HL-60 (cell line): ENCODE data around the gene TBPL1.

Source experiments
- DNase-seq, 2 experiments: peaks; one replicate each; pipeline ENCODE4 v3.0.0-alpha.2; 2010 to 2020; ENCODE audit warnings: low read depth in 1 of 2, low spot score in 1 of 2
- H3K27ac ChIP-seq: fragments of 250-450 bp; sonication (Bioruptor Pico); replicated peaks from 2 replicates; pipeline ENCODE4 v1.5.1; 2020; ENCODE audit warnings: mild to moderate bottlenecking, moderate library complexity
- H3K27me3 ChIP-seq: fragments of 250-450 bp; sonication (Bioruptor Pico); 2 replicates; pipeline ENCODE4 v1.5.1; 2021; ENCODE audit warnings: mild to moderate bottlenecking, moderate library complexity; ENCODE audit not compliant: insufficient read depth, poor library complexity, severe bottlenecking
- H3K4me3 ChIP-seq: replicated peaks from 2 replicates; pipeline ENCODE4 v1.5.1; 2011; ENCODE audit warnings: mild to moderate bottlenecking, control low read depth, low read length; ENCODE audit not compliant: insufficient read depth
- GABPA ChIP-seq: IDR thresholded peaks from 2 replicates; pipeline ENCODE4 v1.6.1; 2012; ENCODE audit warnings: low read depth
- POLR2AphosphoS5 ChIP-seq: IDR thresholded peaks from 2 replicates; pipeline ENCODE4 v1.6.1; 2012; ENCODE audit warnings: low read depth
- SPI1 ChIP-seq: IDR thresholded peaks from 2 replicates; pipeline ENCODE4 v1.6.1; 2012; ENCODE audit warnings: low read depth, mild to moderate bottlenecking, borderline replicate concordance
- TF ChIP-seq, protein P1 (sequence below): IDR thresholded peaks from one replicate; pipeline ENCODE4 v1.5.1; 2011; ENCODE audit warnings: low read length, control low read depth, inconsistent platforms; ENCODE audit not compliant: insufficient read depth
- TF ChIP-seq, protein P2 (sequence below): IDR thresholded peaks from 2 replicates; pipeline ENCODE4 v1.6.1; 2012; ENCODE audit warnings: low read depth; ENCODE audit not compliant: insufficient replicate concordance

Gene TBPL1

DNA sequence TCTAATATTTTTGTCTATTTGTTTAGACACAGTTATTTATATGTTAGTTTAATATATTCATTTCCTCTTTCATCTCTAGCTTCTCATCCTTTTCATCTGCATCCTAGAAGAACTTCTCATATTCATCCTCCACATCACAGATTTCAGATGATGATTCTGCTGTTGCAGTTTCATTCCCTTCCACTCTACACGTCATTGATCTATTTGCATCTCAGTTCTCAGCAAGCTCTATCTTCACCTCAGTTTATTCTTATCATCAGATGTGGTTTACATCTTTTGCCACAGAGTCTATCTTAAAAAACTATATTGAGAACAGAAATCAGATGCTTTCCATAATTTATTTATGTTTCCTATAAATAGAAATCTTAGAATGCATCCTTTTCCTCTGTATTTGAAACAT, 86.1 kb downstream of the TBPL1 start:
- DNase-seq: no peak
- H3K27me3 ChIP-seq: no peaks in the 10 kb centered on the region
- H3K4me3 ChIP-seq: no peak overlapping the region
- H3K27ac ChIP-seq: no peak overlapping the region
- TF ChIP-seq, protein P1, sequence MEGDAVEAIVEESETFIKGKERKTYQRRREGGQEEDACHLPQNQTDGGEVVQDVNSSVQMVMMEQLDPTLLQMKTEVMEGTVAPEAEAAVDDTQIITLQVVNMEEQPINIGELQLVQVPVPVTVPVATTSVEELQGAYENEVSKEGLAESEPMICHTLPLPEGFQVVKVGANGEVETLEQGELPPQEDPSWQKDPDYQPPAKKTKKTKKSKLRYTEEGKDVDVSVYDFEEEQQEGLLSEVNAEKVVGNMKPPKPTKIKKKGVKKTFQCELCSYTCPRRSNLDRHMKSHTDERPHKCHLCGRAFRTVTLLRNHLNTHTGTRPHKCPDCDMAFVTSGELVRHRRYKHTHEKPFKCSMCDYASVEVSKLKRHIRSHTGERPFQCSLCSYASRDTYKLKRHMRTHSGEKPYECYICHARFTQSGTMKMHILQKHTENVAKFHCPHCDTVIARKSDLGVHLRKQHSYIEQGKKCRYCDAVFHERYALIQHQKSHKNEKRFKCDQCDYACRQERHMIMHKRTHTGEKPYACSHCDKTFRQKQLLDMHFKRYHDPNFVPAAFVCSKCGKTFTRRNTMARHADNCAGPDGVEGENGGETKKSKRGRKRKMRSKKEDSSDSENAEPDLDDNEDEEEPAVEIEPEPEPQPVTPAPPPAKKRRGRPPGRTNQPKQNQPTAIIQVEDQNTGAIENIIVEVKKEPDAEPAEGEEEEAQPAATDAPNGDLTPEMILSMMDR: no peak
- TF ChIP-seq SPI1: no peak
- no peak for TF ChIP-seq POLR2AphosphoS5
- TF ChIP-seq GABPA: no peak
- TF ChIP-seq, protein P2, sequence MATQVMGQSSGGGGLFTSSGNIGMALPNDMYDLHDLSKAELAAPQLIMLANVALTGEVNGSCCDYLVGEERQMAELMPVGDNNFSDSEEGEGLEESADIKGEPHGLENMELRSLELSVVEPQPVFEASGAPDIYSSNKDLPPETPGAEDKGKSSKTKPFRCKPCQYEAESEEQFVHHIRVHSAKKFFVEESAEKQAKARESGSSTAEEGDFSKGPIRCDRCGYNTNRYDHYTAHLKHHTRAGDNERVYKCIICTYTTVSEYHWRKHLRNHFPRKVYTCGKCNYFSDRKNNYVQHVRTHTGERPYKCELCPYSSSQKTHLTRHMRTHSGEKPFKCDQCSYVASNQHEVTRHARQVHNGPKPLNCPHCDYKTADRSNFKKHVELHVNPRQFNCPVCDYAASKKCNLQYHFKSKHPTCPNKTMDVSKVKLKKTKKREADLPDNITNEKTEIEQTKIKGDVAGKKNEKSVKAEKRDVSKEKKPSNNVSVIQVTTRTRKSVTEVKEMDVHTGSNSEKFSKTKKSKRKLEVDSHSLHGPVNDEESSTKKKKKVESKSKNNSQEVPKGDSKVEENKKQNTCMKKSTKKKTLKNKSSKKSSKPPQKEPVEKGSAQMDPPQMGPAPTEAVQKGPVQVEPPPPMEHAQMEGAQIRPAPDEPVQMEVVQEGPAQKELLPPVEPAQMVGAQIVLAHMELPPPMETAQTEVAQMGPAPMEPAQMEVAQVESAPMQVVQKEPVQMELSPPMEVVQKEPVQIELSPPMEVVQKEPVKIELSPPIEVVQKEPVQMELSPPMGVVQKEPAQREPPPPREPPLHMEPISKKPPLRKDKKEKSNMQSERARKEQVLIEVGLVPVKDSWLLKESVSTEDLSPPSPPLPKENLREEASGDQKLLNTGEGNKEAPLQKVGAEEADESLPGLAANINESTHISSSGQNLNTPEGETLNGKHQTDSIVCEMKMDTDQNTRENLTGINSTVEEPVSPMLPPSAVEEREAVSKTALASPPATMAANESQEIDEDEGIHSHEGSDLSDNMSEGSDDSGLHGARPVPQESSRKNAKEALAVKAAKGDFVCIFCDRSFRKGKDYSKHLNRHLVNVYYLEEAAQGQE: no peak
